GM06990 (cell line): ENCODE measurements around the gene ATXN10.

Experiments
- DNase-seq: peaks from one replicate; pipeline ENCODE4 v3.0.0-alpha.2; 2011; ENCODE audit not compliant: insufficient read length; ENCODE audit errors: extremely low read depth
- H3K27me3 ChIP-seq: replicated peaks from 2 replicates; pipeline ENCODE4 v1.6.0; 2011; ENCODE audit warnings: low read length; ENCODE audit not compliant: control insufficient read depth, insufficient read depth
- H3K36me3 ChIP-seq: 2 replicates; pipeline ENCODE4 v1.5.1; 2011; ENCODE audit warnings: low read length; ENCODE audit not compliant: control insufficient read depth, insufficient read depth
- H3K4me3 ChIP-seq: replicated peaks from 2 replicates; pipeline ENCODE4 v1.5.1; 2011; ENCODE audit warnings: low read depth, mild to moderate bottlenecking, control low read depth, low read length
- CTCF ChIP-seq: IDR thresholded peaks from 2 replicates; pipeline ENCODE4 v1.5.1; 2011; ENCODE audit warnings: low read length, control low read depth, mild to moderate bottlenecking, inconsistent platforms; ENCODE audit not compliant: insufficient read depth, poor library complexity, severe bottlenecking

Gene ATXN10

DNA sequence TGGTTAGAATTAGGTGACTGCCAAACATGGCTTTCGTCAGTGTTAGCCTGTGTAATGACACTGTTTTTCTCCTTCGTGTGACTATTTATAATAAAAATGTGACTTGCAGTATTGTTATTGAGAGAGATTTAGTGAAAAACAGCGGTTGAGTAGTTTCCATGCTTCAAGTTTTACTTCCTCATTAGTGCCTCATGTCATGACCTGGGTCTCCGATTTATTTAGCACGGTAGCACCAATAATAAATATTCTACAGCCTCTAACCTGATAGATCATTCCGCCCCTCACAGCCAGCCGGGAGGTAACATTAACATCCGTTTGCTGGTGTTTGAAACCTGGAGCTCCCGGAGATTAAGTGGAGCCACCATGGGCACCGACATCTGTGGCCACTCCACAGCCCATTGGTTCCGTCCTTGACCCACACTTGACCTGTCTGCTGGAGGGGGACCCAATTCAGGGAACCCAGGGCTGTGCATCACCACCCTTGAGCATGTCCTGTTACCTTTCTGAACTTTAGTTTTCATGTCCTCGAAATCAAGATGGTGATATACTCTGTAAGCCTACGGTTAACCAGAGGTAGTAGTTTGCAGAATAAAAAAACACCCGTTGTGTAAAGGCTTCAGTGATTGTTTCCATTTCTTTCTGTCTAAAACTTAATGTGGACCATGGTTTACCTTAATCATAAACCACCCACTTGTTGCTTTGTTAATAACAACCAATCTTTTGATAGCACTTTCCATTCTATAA lies 104.1 kb downstream of the ATXN10 start:
- no peaks in the 10 kb centered on the region for H3K27me3 ChIP-seq

DNA sequence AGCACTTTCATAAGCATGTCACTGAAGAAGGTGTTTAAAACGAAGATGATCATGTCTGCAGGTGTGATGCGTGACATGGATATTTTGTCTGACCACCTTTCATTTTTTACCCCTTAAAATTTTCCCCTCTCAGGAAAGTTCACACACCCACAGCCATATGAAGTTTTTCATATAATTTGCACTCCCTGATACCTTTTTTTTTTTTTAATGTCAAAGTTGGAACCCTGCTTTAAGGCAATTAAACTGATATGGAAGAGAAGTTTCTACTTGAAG lies 104.6 kb downstream of the ATXN10 start:
- no peak overlapping the region for H3K4me3 ChIP-seq
- no peaks in the 10 kb centered on the region; the same call in 1 of the 2 replicates for H3K36me3 ChIP-seq
- DNase-seq, result no peak
- TF ChIP-seq CTCF, result no peak
- H3K27me3 ChIP-seq, result no peaks in the 10 kb centered on the region

More for the DNA sequence above, 104.1 kb downstream of the ATXN10 start:
- no peak for TF ChIP-seq CTCF
- H3K4me3 ChIP-seq, result peak overlapping the region; percentile 43
- peak; percentile 73 for DNase-seq
- no peaks in the 10 kb centered on the region; the same call in 1 of the 2 replicates for H3K36me3 ChIP-seq

- no peaks in the 10 kb centered on the region; the same call in 1 of the 2 replicates for H3K36me3 ChIP-seq
- no peaks in the 10 kb centered on the region for H3K27me3 ChIP-seq
- no peak overlapping the region for H3K4me3 ChIP-seq
- no peak for DNase-seq
- TF ChIP-seq CTCF, result no peak
Observed at GRCh38 chr22:45777046-45777851, 105.6 kb downstream of the ATXN10 start.

DNA sequence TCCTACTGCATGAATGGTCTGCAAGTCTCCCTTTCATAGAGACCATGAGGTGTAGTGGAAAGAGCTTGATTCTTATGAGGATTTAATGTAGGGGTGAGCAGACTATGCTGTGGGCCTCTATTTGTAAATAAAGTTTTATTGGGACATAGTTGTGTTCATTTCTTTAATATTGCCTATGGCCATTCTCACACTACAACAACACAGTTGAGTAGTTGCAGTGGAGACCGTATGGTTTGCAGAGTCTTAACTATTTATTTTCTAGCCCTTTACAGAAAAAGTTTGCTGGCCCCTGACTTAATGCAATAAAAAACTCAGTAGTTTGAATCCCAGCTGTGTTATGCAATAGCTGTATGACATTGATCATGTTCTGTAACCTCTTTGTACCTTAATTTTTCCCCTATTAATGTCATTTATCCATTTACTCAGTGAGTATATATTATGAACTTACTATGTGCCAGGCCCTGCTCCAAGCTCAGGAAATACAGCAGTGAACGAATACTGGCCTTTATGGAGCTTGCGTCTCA lies 106.3 kb downstream of the ATXN10 start:
- TF ChIP-seq CTCF, result no peak
- no peak for DNase-seq
- no peak overlapping the region for H3K4me3 ChIP-seq
- H3K36me3 ChIP-seq, result no peaks in the 10 kb centered on the region; the same call in 1 of the 2 replicates
- H3K27me3 ChIP-seq, result no peaks in the 10 kb centered on the region

DNA sequence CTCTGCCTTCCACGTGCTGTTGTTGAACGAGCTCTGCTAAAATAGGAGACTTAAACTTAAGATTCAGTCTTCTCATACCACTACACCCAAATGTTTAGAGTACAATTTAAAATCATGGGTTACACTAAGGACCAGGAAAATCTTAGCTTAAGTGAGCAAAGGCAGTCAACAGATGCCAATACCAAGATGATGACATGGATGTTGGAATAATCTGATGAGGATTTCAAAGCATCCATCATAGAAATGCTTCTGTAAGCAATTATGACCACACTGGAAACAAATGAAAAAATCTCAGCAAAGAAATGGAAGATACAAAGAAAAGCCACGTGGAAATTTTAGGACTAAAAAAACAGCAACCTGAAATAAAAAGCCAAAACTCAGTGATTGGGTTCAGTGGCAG lies 109.8 kb downstream of the ATXN10 start:
- no peaks in the 10 kb centered on the region; the same call in none of the 2 replicates for H3K36me3 ChIP-seq
- no peak for DNase-seq
- H3K27me3 ChIP-seq, result no peaks in the 10 kb centered on the region
- TF ChIP-seq CTCF, result no peak
- H3K4me3 ChIP-seq, result no peak overlapping the region
